ENCODE measurements around the gene NUMBL. TPM values are rescaled to one million over a fixed set of nuclear protein-coding genes. Genes with fewer than 3 reads are reported as not detected.

NUMBL gene
- total RNA-seq, 2 donors from 2014 or later: 9.1 to 73.5 TPM

GRCh38 chr19:40641281-40641680 is 49.2 kb downstream of the NUMBL start:
- Histone ChIP-seq H3K9me3 (no peaks in the 10 kb centered on the region), H3K36me3 (replicated peaks in 1 of 2; ENCODE audit: insufficient read depth in 1 of 2, low read depth in 2 of 2) (no peaks in the 10 kb centered on the region), H3K27me3 (no peaks in the 10 kb centered on the region), H3K4me1 (peaks cover 6% of the 10 kb centered on the region), H3K4me3 (no peak overlapping the region), H3K27ac (no peak overlapping the region)
- ATAC-seq (no peak), DNase-seq (no peak)
- 68 to 87% methylated on average over 7 of the region's 7 CpGs for WGBS, 2 donors
- intact Hi-C loops (cut with DNase I): no loop called here
- TF ChIP-seq POLR2A (IDR thresholded peaks at IDR 0.05): no peak
- TF ChIP-seq CTCF (IDR thresholded peaks at IDR 0.05): no peak

GRCh38 chr19:40640744-40641143 is 49.7 kb downstream of the NUMBL start:
- Histone ChIP-seq H3K4me3 (no peak overlapping the region), H3K9me3 (no peaks in the 10 kb centered on the region), H3K36me3 (replicated peaks in 1 of 2; ENCODE audit: insufficient read depth in 1 of 2, low read depth in 2 of 2) (no peaks in the 10 kb centered on the region), H3K27ac (no peak overlapping the region), H3K4me1 (peaks cover 3% of the 10 kb centered on the region), H3K27me3 (no peaks in the 10 kb centered on the region)
- ATAC-seq: peak; percentile 28
- TF ChIP-seq CTCF (IDR thresholded peaks at IDR 0.05) (no peak), POLR2A (IDR thresholded peaks at IDR 0.05) (no peak)
- whole genome bisulfite sequencing, 2 donors: 23 to 38% methylated on average over 2 to 5 of the region's 5 CpGs
- intact Hi-C loops (cut with DNase I): no loop called here
- DNase-seq: peak in 1 of 4 donors; percentile 24

- ATAC-seq: no peak
- H3K9me3 ChIP-seq: no peaks in the 10 kb centered on the region
- H3K4me3 ChIP-seq: no peak overlapping the region
- 70 to 79% methylated on average over 6 of the region's 6 CpGs for WGBS, 2 donors
- H3K36me3 ChIP-seq (replicated peaks in 1 of 2; ENCODE audit: insufficient read depth in 1 of 2, low read depth in 2 of 2): no peaks in the 10 kb centered on the region
- H3K27me3 ChIP-seq: no peaks in the 10 kb centered on the region
- no peak for TF ChIP-seq CTCF (IDR thresholded peaks at IDR 0.05)
- TF ChIP-seq POLR2A (IDR thresholded peaks at IDR 0.05): no peak
- H3K4me1 ChIP-seq: no peaks in the 10 kb centered on the region
- DNase-seq: no peak
- intact Hi-C loops (cut with DNase I): loop anchor here (5.0 to 10.0 kb wide), 2 partner anchors 115 to 502 kb away; no protein-coding TSS in a partner anchor
- no peak overlapping the region for H3K27ac ChIP-seq
These were observed 50.8 kb downstream of the NUMBL start for GRCh38 chr19:40639638-40639982.

- Histone ChIP-seq H3K4me3 (no peak overlapping the region), H3K27ac (no peak overlapping the region), H3K36me3 (replicated peaks in 1 of 2; ENCODE audit: insufficient read depth in 1 of 2, low read depth in 2 of 2) (no peaks in the 10 kb centered on the region), H3K27me3 (no peaks in the 10 kb centered on the region), H3K4me1 (peaks cover 3% of the 10 kb centered on the region), H3K9me3 (no peaks in the 10 kb centered on the region)
- WGBS, 2 donors: 38 to 56% methylated on average over 1 of the region's 1 CpG
- ATAC-seq (no peak), DNase-seq (no peak)
- intact Hi-C loops (cut with DNase I): loop anchor here (5.0 to 10.0 kb wide), 2 partner anchors 114 to 501 kb away; no protein-coding TSS in a partner anchor
- no peak for TF ChIP-seq CTCF (IDR thresholded peaks at IDR 0.05)
These were observed 52.1 kb downstream of the NUMBL start for GRCh38 chr19:40638327-40638726.

GRCh38 chr19:40633207-40633606 is 57.2 kb downstream of the NUMBL start:
- WGBS, 2 donors: 65 to 71% methylated on average over 5 of the region's 5 CpGs
- Histone ChIP-seq H3K9me3 (no peaks in the 10 kb centered on the region), H3K36me3 (replicated peaks in 1 of 2; ENCODE audit: insufficient read depth in 1 of 2, low read depth in 2 of 2) (no peaks in the 10 kb centered on the region), H3K27ac (no peak overlapping the region), H3K4me3 (no peak overlapping the region), H3K27me3 (no peaks in the 10 kb centered on the region), H3K4me1 (peaks cover 3% of the 10 kb centered on the region)
- DNase-seq (no peak), ATAC-seq (no peak)
- intact Hi-C loops (cut with DNase I): loop anchor here (10.0 kb wide), 1 partner anchor 108 kb away; no protein-coding TSS in a partner anchor
- TF ChIP-seq POLR2A (IDR thresholded peaks at IDR 0.05): no peak
- no peak for TF ChIP-seq CTCF (IDR thresholded peaks at IDR 0.05)

Data from body of pancreas (tissue), 4 donors.